Karpas-422 (cell line): ENCODE measurements around the gene ACR. TPM values are rescaled to one million over a fixed set of nuclear protein-coding genes. Genes with fewer than 3 reads are reported as not detected.
A peak's percentile ranks its signal among the peaks of the same experiment; 100 is the strongest.
"Not testable (repeated sequence)": the region's sequence is repeated elsewhere in the genome, so short reads cannot be mapped to it uniquely, and the experiment has no call there.

Experiments used
- DNase-seq: peaks from one replicate; pipeline ENCODE4 v3.0.0-alpha.2; 2015
- H2AFZ ChIP-seq: fragments of 200-600 bp; sonication (generic); 2 replicates; pipeline ENCODE4 v1.6.1; 2014; ENCODE audit warnings: antibody characterized with exemption, low read length, mixed read lengths
- H3K27ac ChIP-seq: fragments of 200-600 bp; sonication (generic); 2 replicates; pipeline ENCODE4 v1.5.1; 2014; ENCODE audit warnings: mild to moderate bottlenecking, low read length, moderate library complexity
- H3K27me3 ChIP-seq: fragments of 200-600 bp; sonication (generic); 2 replicates; pipeline ENCODE4 v1.6.1; 2014; ENCODE audit warnings: low read length, mixed read lengths
- H3K36me3 ChIP-seq: fragments of 200-600 bp; sonication (generic); 2 replicates; pipeline ENCODE4 v1.6.1; 2014; ENCODE audit warnings: low read length, mixed read lengths; ENCODE audit not compliant: insufficient read depth
- H3K4me1 ChIP-seq: fragments of 200-600 bp; sonication (generic); 2 replicates; pipeline ENCODE4 v1.6.1; 2014; ENCODE audit warnings: mild to moderate bottlenecking, low read length, mixed read lengths
- H3K4me2 ChIP-seq: fragments of 200-600 bp; sonication (generic); 2 replicates; pipeline ENCODE4 v1.6.1; 2014; ENCODE audit warnings: low read length, low read depth, mild to moderate bottlenecking; ENCODE audit not compliant: poor library complexity, severe bottlenecking
- H3K4me3 ChIP-seq: fragments of 200-600 bp; sonication (generic); 2 replicates; pipeline ENCODE4 v1.5.1; 2014; ENCODE audit warnings: mild to moderate bottlenecking, antibody characterized with exemption, low read length, mixed read lengths
- H3K79me2 ChIP-seq: fragments of 200-600 bp; sonication (generic); 2 replicates; pipeline ENCODE4 v1.6.1; 2014; ENCODE audit warnings: mild to moderate bottlenecking, low read length, mixed read lengths
- H3K9ac ChIP-seq: fragments of 200-600 bp; sonication (generic); 2 replicates; pipeline ENCODE4 v1.6.0; 2014; ENCODE audit warnings: low read length
- H3K9me2 ChIP-seq: fragments of 200-600 bp; sonication (generic), shearing (Covaris generic); replicated peaks from 2 replicates; pipeline ENCODE4 v1.6.0; 2014; ENCODE audit warnings: mild to moderate bottlenecking, low read length, moderate library complexity; ENCODE audit not compliant: insufficient read depth
- H3K9me3 ChIP-seq: fragments of 300-700, 200-600 bp; sonication (generic); 2 replicates; pipeline ENCODE4 v1.6.1; 2014; ENCODE audit warnings: low read length, mixed read lengths
- H4K20me1 ChIP-seq: fragments of 200-600 bp; sonication (generic); 2 replicates; pipeline ENCODE4 v1.6.1; 2014; ENCODE audit warnings: mild to moderate bottlenecking, antibody characterized with exemption, low read length, low read depth; ENCODE audit not compliant: insufficient read depth
- total RNA-seq: library from RNA; depleted of rRNA; stranded (reverse); fragments of >200 nt; shearing (Covaris generic); gene quantifications from 2 replicates; pipeline ENCODE4 v1.2.3, GENCODE V29; 2014; ENCODE audit warnings: low replicate concordance

Gene ACR
- total RNA-seq, 1 experiment from 2014 or later = not detected

GRCh38 chr22:50755251-50755650 lies 17.2 kb downstream of the ACR start:
- H3K4me3 ChIP-seq, H3K9me3 ChIP-seq, H3K27ac ChIP-seq, H4K20me1 ChIP-seq, H3K27me3 ChIP-seq, H2AFZ ChIP-seq, DNase-seq, H3K9me2 ChIP-seq, H3K4me2 ChIP-seq, H3K36me3 ChIP-seq, H3K79me2 ChIP-seq, H3K9ac ChIP-seq: not testable (repeated sequence)
- H3K4me1 ChIP-seq = peaks cover 14% of the 10 kb centered on the region

DNA sequence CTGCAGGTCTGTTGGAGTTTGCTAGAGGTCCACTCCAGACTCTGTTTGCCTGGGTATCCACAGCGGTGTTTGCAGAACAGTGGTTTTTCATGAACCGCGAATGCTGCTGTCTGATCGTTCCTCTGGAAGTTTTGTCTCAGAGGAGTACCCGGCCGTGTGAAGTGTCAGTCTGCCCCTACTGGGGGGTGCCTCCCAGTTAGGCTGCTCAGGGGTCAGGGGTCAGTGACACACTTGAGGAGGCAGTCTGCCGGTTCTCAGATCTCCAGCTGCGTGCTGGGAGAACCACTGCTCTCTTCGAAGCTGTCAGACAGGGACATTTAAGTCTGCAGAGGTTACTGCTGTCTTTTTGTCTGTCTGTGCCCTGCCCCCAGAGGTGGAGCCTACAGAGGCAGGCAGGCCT lies 18.4 kb downstream of the ACR start:
- H2AFZ ChIP-seq, H3K79me2 ChIP-seq, H4K20me1 ChIP-seq, H3K9me2 ChIP-seq, DNase-seq, H3K4me3 ChIP-seq, H3K4me2 ChIP-seq, H3K36me3 ChIP-seq, H3K27me3 ChIP-seq, H3K9me3 ChIP-seq: not testable (repeated sequence)
- Histone ChIP-seq H3K9ac (peak overlapping the region; percentile 33; the same call in 1 of the 2 replicates), H3K27ac (peak overlapping the region; percentile 100), H3K4me1 (peaks cover 14% of the 10 kb centered on the region)

- Histone ChIP-seq H3K4me3 (peak overlapping the region; percentile 56), H3K27ac (peak overlapping the region; percentile 100), H3K4me2 (peak overlapping the region; percentile 84), H3K9ac (peak overlapping the region; percentile 70), H3K4me1 (peaks cover 14% of the 10 kb centered on the region)
- not testable (repeated sequence) for H3K9me3 ChIP-seq, H3K36me3 ChIP-seq, H3K27me3 ChIP-seq, H4K20me1 ChIP-seq, H3K9me2 ChIP-seq, H2AFZ ChIP-seq, H3K79me2 ChIP-seq
- peak; percentile 95 for DNase-seq
These were observed 19.0 kb downstream of the ACR start for GRCh38 chr22:50756949-50757491.

DNA sequence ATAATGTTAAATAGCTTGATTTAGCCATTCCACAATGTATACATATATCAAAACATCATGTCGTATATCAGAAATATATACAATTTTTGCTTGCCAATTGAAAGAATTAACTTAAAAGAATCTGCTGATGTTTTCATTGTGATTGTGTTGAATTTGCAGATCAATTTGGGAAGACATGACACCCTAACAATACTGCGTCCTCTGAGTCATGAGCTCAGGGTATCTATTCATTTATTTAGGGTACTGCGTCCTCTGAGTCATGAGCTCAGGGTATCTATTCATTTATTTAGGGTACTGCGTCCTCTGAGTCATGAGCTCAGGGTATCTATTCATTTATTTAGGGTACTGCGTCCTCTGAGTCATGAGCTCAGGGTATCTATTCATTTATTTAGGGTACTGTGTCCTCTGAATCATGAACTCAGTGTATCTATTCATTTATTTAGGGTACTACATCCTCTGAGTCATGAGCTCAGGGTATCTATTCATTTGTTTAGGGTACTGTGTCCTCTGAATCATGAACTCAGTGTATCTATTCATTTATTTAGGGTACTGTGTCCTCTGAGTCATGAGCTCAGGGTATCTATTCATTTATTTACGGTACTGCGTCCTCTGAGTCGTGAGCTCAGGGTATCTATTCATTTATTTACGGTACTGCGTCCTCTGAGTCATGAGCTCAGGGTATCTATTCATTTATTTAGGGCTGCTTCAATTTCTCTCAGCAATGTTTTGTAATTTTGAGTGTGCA lies 21.8 kb downstream of the ACR start:
- not testable (repeated sequence) for H3K4me2 ChIP-seq, H3K27me3 ChIP-seq, H3K9me2 ChIP-seq, H4K20me1 ChIP-seq, H3K9me3 ChIP-seq, H3K27ac ChIP-seq, H3K79me2 ChIP-seq, H3K36me3 ChIP-seq, H3K9ac ChIP-seq, H2AFZ ChIP-seq, H3K4me3 ChIP-seq
- DNase-seq = peak; percentile 52
- H3K4me1 ChIP-seq = peaks cover 14% of the 10 kb centered on the region

DNA sequence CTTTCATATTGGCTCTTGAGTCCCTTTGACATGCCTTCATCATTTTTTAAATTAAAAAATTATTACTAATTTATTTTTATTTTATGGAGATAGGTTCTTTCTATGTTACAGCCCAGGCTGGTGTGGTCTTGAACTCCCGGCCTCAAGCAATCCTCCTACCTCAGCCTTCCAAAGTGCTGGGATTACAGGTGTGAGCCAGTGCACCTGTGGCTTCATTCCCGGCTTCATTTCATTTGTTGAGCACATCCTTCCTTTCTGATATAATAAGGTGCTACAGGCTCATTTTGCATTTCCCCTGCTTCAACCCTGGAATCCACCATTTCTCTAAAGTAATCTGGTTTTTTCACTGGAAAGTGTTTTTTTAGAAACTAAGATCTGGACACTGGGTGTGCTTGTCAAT lies 23.8 kb downstream of the ACR start:
- not testable (repeated sequence) for H3K27ac ChIP-seq, H3K79me2 ChIP-seq, H3K4me2 ChIP-seq, H3K27me3 ChIP-seq, H3K4me3 ChIP-seq, H3K36me3 ChIP-seq, DNase-seq, H2AFZ ChIP-seq, H3K9me2 ChIP-seq, H4K20me1 ChIP-seq, H3K9ac ChIP-seq, H3K9me3 ChIP-seq
- H3K4me1 ChIP-seq = peaks cover 14% of the 10 kb centered on the region

GRCh38 chr22:50764288-50764687 lies 26.3 kb downstream of the ACR start:
- H3K79me2 ChIP-seq, H4K20me1 ChIP-seq, H3K36me3 ChIP-seq, H3K4me1 ChIP-seq, H3K27ac ChIP-seq, H3K9ac ChIP-seq, H3K9me2 ChIP-seq, DNase-seq, H3K9me3 ChIP-seq, H3K4me3 ChIP-seq, H2AFZ ChIP-seq, H3K27me3 ChIP-seq, H3K4me2 ChIP-seq: not testable (repeated sequence)

GRCh38 chr22:50775132-50775531 lies 37.1 kb downstream of the ACR start:
- not testable (repeated sequence) for H3K4me1 ChIP-seq, H3K9ac ChIP-seq, H3K27me3 ChIP-seq, H3K4me3 ChIP-seq, H4K20me1 ChIP-seq, H2AFZ ChIP-seq, H3K27ac ChIP-seq, H3K9me2 ChIP-seq, H3K4me2 ChIP-seq, H3K9me3 ChIP-seq, H3K36me3 ChIP-seq, H3K79me2 ChIP-seq
- DNase-seq = peak; percentile 77

DNA sequence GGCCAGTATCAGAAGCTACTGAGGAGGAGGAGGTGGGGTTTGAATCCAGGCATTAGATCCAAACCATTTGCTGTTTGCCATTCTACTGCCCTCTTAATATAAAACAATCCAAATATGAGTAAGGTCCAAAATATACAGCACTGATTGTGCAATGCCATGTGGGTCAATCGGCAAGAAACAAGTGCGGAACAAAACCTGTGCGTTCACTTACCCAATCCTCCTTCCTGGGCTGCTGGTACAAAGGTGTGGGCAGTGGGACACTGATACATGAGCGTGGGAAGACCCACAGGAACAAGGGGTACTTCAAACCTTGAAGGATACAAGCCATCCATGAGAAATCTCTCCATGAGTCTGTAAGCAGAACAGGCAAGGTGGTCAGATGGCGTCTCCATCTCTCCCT lies 39.6 kb downstream of the ACR start:
- H3K4me3 ChIP-seq, H2AFZ ChIP-seq, H3K9me3 ChIP-seq, H3K4me2 ChIP-seq, H3K4me1 ChIP-seq, H3K36me3 ChIP-seq, H4K20me1 ChIP-seq, H3K27ac ChIP-seq, H3K9me2 ChIP-seq, H3K27me3 ChIP-seq, H3K79me2 ChIP-seq, DNase-seq, H3K9ac ChIP-seq: not testable (repeated sequence)
